A673 (cell line): ENCODE results near the gene CCL1.

Experiments
- EZH2 ChIP-seq: fragments of 200-600 bp; sonication (generic); IDR thresholded peaks from 2 replicates; pipeline ENCODE4 v1.6.1; 2017; ENCODE audit warnings: borderline replicate concordance, low read depth, mild to moderate bottlenecking, mixed read lengths, antibody characterized with exemption, low read length; ENCODE audit not compliant: poor library complexity, severe bottlenecking
- TF ChIP-seq, protein P1 (sequence below): fragments of 300-800, 200-600 bp; sonication (generic); conservative IDR thresholded peaks from 2 replicates; pipeline ENCODE4 v1.5.1; 2017; ENCODE audit warnings: low read depth, mild to moderate bottlenecking, antibody characterized with exemption, low read length, moderate library complexity, mixed read lengths

DNA sequence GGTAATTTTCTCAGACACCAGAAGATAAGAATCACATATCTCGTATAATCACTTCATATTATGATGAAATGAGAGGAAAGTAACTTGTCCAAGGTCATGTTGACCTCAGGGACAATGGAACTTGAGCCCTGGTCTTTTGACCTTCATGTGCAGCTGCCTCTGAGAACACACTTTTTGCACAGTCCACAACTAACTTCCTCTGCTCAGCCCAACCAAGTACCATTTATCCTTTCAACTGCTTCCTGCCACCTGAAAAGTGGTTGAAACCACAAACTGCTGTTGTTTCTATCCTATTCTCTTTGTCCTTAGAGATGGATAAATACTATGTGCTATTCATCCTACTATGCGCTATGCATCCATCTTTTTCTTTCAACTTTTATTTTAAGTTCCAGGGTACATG is 2.3 kb upstream of the CCL1 start:
- TF ChIP-seq, protein P1, sequence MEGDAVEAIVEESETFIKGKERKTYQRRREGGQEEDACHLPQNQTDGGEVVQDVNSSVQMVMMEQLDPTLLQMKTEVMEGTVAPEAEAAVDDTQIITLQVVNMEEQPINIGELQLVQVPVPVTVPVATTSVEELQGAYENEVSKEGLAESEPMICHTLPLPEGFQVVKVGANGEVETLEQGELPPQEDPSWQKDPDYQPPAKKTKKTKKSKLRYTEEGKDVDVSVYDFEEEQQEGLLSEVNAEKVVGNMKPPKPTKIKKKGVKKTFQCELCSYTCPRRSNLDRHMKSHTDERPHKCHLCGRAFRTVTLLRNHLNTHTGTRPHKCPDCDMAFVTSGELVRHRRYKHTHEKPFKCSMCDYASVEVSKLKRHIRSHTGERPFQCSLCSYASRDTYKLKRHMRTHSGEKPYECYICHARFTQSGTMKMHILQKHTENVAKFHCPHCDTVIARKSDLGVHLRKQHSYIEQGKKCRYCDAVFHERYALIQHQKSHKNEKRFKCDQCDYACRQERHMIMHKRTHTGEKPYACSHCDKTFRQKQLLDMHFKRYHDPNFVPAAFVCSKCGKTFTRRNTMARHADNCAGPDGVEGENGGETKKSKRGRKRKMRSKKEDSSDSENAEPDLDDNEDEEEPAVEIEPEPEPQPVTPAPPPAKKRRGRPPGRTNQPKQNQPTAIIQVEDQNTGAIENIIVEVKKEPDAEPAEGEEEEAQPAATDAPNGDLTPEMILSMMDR = no peak
- TF ChIP-seq EZH2 = no peak
